Thoracic aorta (tissue), 2 donors: Measurements from ENCODE around the gene RDH12. TPM values are rescaled to one million over a fixed set of nuclear protein-coding genes. Genes with fewer than 3 reads are reported as not detected.

Experiments used
- ATAC-seq: fragments of 150-250 bp; one replicate; pipeline ENCODE4 v1.8.0; 2017; ENCODE audit warnings: low read depth; ENCODE audit not compliant: insufficient number of reproducible peaks, low FRiP score
- DNase-seq: peaks from one replicate; pipeline ENCODE4 v3.0.0-alpha.2; 2020; ENCODE audit warnings: low spot score
- H3K27ac ChIP-seq, 2 donors: fragments of 200-600 bp; sonication (generic); 1 replicate in 1 of 2; 2 replicates in 1 of 2; pipeline ENCODE4 v1.5.1; 2016; ENCODE audit warnings: mild to moderate bottlenecking in 2 of 2, moderate library complexity in 2 of 2
- H3K27me3 ChIP-seq: fragments of 200-600 bp; sonication (generic); replicated peaks from 2 replicates; pipeline ENCODE4 v1.6.0; 2016; ENCODE audit warnings: mild to moderate bottlenecking; ENCODE audit not compliant: insufficient read depth
- H3K36me3 ChIP-seq: fragments of 200-600 bp; sonication (generic); one replicate; pipeline ENCODE4 v1.5.1; 2016
- H3K4me1 ChIP-seq, 2 donors: fragments of 200-600 bp; sonication (generic); 1 replicate in 1 of 2; 2 replicates in 1 of 2; pipeline versions ENCODE4 v1.5.1 to v1.6.0; 2016; ENCODE audit warnings: low read depth in 2 of 2, mild to moderate bottlenecking in 1 of 2; ENCODE audit not compliant: control insufficient read depth in 1 of 2
- H3K4me3 ChIP-seq: fragments of 200-600 bp; sonication (generic); 2 replicates; pipeline ENCODE4 v1.5.1; 2016; ENCODE audit warnings: mild to moderate bottlenecking
- H3K9me3 ChIP-seq: fragments of 200-600 bp; sonication (generic); 2 replicates; pipeline ENCODE4 v1.5.1; 2016
- CTCF ChIP-seq: fragments of 200-600 bp; sonication (generic); IDR thresholded peaks from one replicate; pipeline ENCODE4 v1.5.1; 2019; ENCODE audit warnings: antibody characterized with exemption
- total RNA-seq, 2 donors: library from RNA; depleted of rRNA; stranded (reverse); fragments of >200 nt; gene quantifications; one replicate each; pipeline versions ENCODE4 v1.1.0 to v1.2.3, GENCODE V29; 2016

RDH12 gene
- total RNA-seq, 2 donors from 2014 or later = not detected

GRCh38 chr14:67666750-67667449 lies 34.8 kb upstream of the RDH12 start:
- Histone ChIP-seq H3K27me3 (no peaks in the 10 kb centered on the region), H3K9me3 (no peaks in the 10 kb centered on the region), H3K36me3 (no peaks in the 10 kb centered on the region), H3K27ac (no peak overlapping the region), H3K4me3 (no peak overlapping the region), H3K4me1 (peaks cover 4 to 10% of the 10 kb centered on the region in 2 donors)
- peak; percentile 43 for TF ChIP-seq CTCF
- ATAC-seq (no peak), DNase-seq (no peak)

- DNase-seq (no peak), ATAC-seq (no peak)
- H3K4me1 ChIP-seq = peaks cover 21 to 27% of the 10 kb centered on the region in 2 donors
- no peaks in the 10 kb centered on the region for H3K36me3 ChIP-seq
- H3K27ac ChIP-seq = no peak overlapping the region
- H3K27me3 ChIP-seq = no peaks in the 10 kb centered on the region
- no peaks in the 10 kb centered on the region for H3K9me3 ChIP-seq
- no peak overlapping the region for H3K4me3 ChIP-seq
- no peak for TF ChIP-seq CTCF
Measured at GRCh38 chr14:67668559-67668958, 33.1 kb upstream of the RDH12 start.

- ATAC-seq (no peak), DNase-seq (no peak)
- Histone ChIP-seq H3K4me3 (peak overlapping the region; percentile 87), H3K27me3 (no peaks in the 10 kb centered on the region), H3K36me3 (no peaks in the 10 kb centered on the region), H3K9me3 (no peaks in the 10 kb centered on the region), H3K4me1 (peaks cover 22 to 40% of the 10 kb centered on the region in 2 donors), H3K27ac (no peak overlapping the region)
- TF ChIP-seq CTCF = no peak
Measured at GRCh38 chr14:67673451-67673850, 28.2 kb upstream of the RDH12 start.

GRCh38 chr14:67674139-67674479 lies 27.6 kb upstream of the RDH12 start:
- Histone ChIP-seq H3K4me1 (peaks cover 22 to 40% of the 10 kb centered on the region in 2 donors), H3K27ac (peak overlapping the region; percentile 98 to 99), H3K9me3 (no peaks in the 10 kb centered on the region), H3K4me3 (peak overlapping the region; percentile 87), H3K36me3 (no peaks in the 10 kb centered on the region), H3K27me3 (no peaks in the 10 kb centered on the region)
- ATAC-seq (peak; percentile 44), DNase-seq (no peak)
- no peak for TF ChIP-seq CTCF

- H3K4me1 ChIP-seq = peaks cover 22 to 40% of the 10 kb centered on the region in 2 donors
- TF ChIP-seq CTCF = peak; percentile 11
- DNase-seq (peak; percentile 13), ATAC-seq (peak; percentile 89)
- no peaks in the 10 kb centered on the region for H3K9me3 ChIP-seq
- H3K36me3 ChIP-seq = no peaks in the 10 kb centered on the region
- peak within 1 kb of the TSS; percentile 87 for H3K4me3 ChIP-seq
- peak within 1 kb of the TSS; percentile 98 to 99 for H3K27ac ChIP-seq
- no peaks in the 10 kb centered on the region for H3K27me3 ChIP-seq
Measured at GRCh38 chr14:67674480-67675218, 27.0 kb upstream of the RDH12 start, which contains the start of gene VTI1B. Gene VTI1B, minus strand, starts transcription at chr14:67674632. Its CDS starts 143 bp downstream, at chr14:67674489.
